GM12878 (cell line): ENCODE data around the gene PDZRN4. TPM values are rescaled to one million over a fixed set of nuclear protein-coding genes. Genes with fewer than 3 reads are reported as not detected.

Experiments used
- ATAC-seq: fragments of 200-7000 bp; cut with Tn5 transposase; 3 replicates; pipeline ENCODE4 v1.9.1; 2020; ENCODE audit warnings: mild to moderate bottlenecking, moderate library complexity
- BruUV-seq: library from RNA; stranded (reverse); fragments of 400-500 nt; replicated peaks from 2 replicates; lab custom pipeline; 2021; lab: Mats Ljungman, UMichigan
- CTCF ChIA-PET: fragments of 300-600 bp; sonication (Branson Sonifier 250); formaldehyde crosslinking; extraction: SDS; loops from one replicate; lab custom pipeline; 2021; ENCODE audit warnings: inconsistent platforms; lab: Yijun Ruan, JAX
- POLR2A ChIA-PET: fragments of 350-600 bp; formaldehyde crosslinking; extraction: SDS; loops from one replicate; lab custom pipeline; 2021; ENCODE audit warnings: inconsistent platforms; lab: Charles Lee
- RAD21 ChIA-PET: fragments of 300-600 bp; sonication (Branson Sonifier 250); formaldehyde crosslinking; loops from one replicate; lab custom pipeline; 2023; ENCODE audit warnings: antibody characterized with exemption; ENCODE audit not compliant: unreplicated experiment; lab: Charles Lee
- SMC1A ChIA-PET: fragments of 300-600 bp; sonication (Branson Sonifier 250); formaldehyde crosslinking; loops from one replicate; lab custom pipeline; 2023; ENCODE audit not compliant: unreplicated experiment, uncharacterized antibody; lab: Charles Lee
- DNase-seq: peaks from one replicate; pipeline ENCODE4 v3.0.0-alpha.2; 2011; ENCODE audit warnings: low read depth, low spot score
- FAIRE-seq: peaks from 3 replicates; lab custom pipeline; 2011; peaks lifted over from hg19 to GRCh38; lab: Jason Lieb, UNC
- H2AFZ ChIP-seq: 2 replicates; pipeline ENCODE4 v1.6.0; 2011; ENCODE audit warnings: low read depth, low read length, control low read depth; ENCODE audit not compliant: control insufficient read depth
- H3K27ac ChIP-seq: 2 replicates; pipeline ENCODE4 v1.5.1; 2011; ENCODE audit warnings: control low read depth; ENCODE audit not compliant: control insufficient read depth, insufficient read depth
- H3K27me3 ChIP-seq, 2 experiments: replicated peaks in 1 of 2; 2 replicates each; pipeline versions ENCODE4 v1.6.0 to v1.6.1; 2011; ENCODE audit warnings: low read length in 1 of 2; ENCODE audit not compliant: control insufficient read depth in 2 of 2, insufficient read depth in 2 of 2
- H3K36me3 ChIP-seq, 2 experiments: 2 replicates each; pipeline ENCODE4 v1.5.1; 2011; ENCODE audit warnings: low read length in 1 of 2; ENCODE audit not compliant: control insufficient read depth in 2 of 2, insufficient read depth in 2 of 2
- H3K4me1 ChIP-seq: 2 replicates; pipeline ENCODE4 v1.6.1; 2011; ENCODE audit warnings: mild to moderate bottlenecking, low read length, moderate library complexity, mixed read lengths; ENCODE audit not compliant: control insufficient read depth, insufficient read depth
- H3K4me2 ChIP-seq: 2 replicates; pipeline ENCODE4 v1.6.0; 2011; ENCODE audit warnings: control low read depth; ENCODE audit not compliant: control insufficient read depth, insufficient read depth
- H3K4me3 ChIP-seq: fragments of 200-600 bp; sonication (generic); 2 replicates; pipeline ENCODE4 v1.5.1; 2016
- H3K79me2 ChIP-seq: 2 replicates; pipeline ENCODE4 v1.6.0; 2011; ENCODE audit warnings: low read length; ENCODE audit not compliant: control insufficient read depth, insufficient read depth
- H3K9ac ChIP-seq: 2 replicates; pipeline ENCODE4 v1.8.0; 2011; ENCODE audit warnings: low read length, control low read depth, mixed read lengths; ENCODE audit not compliant: control insufficient read depth, insufficient read depth
- H3K9me3 ChIP-seq: replicated peaks from 3 replicates; pipeline ENCODE4 v1.5.1; 2011; ENCODE audit warnings: mild to moderate bottlenecking, low read length; ENCODE audit not compliant: control insufficient read depth, insufficient read depth
- H4K20me1 ChIP-seq: 2 replicates; pipeline ENCODE4 v1.6.0; 2011; ENCODE audit not compliant: control insufficient read depth, insufficient read depth
- BHLHE40 ChIP-seq, 2 experiments: fragments of 450-650 bp in 1 of 2; IDR thresholded peaks; 2 replicates each; pipeline ENCODE4 v1.6.1; 2011 to 2017; ENCODE audit warnings: low read depth in 2 of 2, borderline replicate concordance in 1 of 2, improper control_type of control experiment in 1 of 2, low read length in 1 of 2, mild to moderate bottlenecking in 1 of 2
- CBFB ChIP-seq: IDR thresholded peaks from 2 replicates; pipeline ENCODE4 v1.6.1; 2016; ENCODE audit warnings: antibody characterized with exemption, low read depth
- ESRRA ChIP-seq: IDR thresholded peaks from 2 replicates; pipeline ENCODE4 v1.6.1; 2012; ENCODE audit warnings: mild to moderate bottlenecking, low read length, improper control_type of control experiment
- ETV6 ChIP-seq, 2 experiments: fragments of 450-650 bp in 1 of 2; IDR thresholded peaks in 1 of 2; conservative IDR thresholded peaks in 1 of 2; 2 replicates each; pipeline ENCODE4 v1.6.1; 2014; ENCODE audit warnings: antibody characterized with exemption in 1 of 2, borderline replicate concordance in 1 of 2, low read depth in 1 of 2, mild to moderate bottlenecking in 1 of 2, moderate library complexity in 1 of 2
- FOXK2 ChIP-seq: fragments of 450-650 bp; IDR thresholded peaks from 2 replicates; pipeline ENCODE4 v1.6.1; 2017; ENCODE audit warnings: mild to moderate bottlenecking, moderate library complexity
- HDAC6 ChIP-seq: fragments of 200-600 bp; sonication (generic); IDR thresholded peaks from one replicate; pipeline ENCODE4 v1.8.0; 2017; ENCODE audit warnings: antibody characterized with exemption; ENCODE audit not compliant: unreplicated experiment
- MAX ChIP-seq: IDR thresholded peaks from 2 replicates; pipeline ENCODE4 v1.6.1; 2012; ENCODE audit warnings: low read depth, low read length, improper control_type of control experiment
- NR2C1 ChIP-seq: fragments of 450-650 bp; IDR thresholded peaks from 2 replicates; pipeline ENCODE4 v1.6.1; 2017; ENCODE audit warnings: antibody characterized with exemption, mild to moderate bottlenecking, moderate library complexity
- SMAD5 ChIP-seq: IDR thresholded peaks from 2 replicates; pipeline ENCODE4 v1.6.1; 2016; ENCODE audit warnings: antibody characterized with exemption, low read depth
- SP1 ChIP-seq: IDR thresholded peaks from one replicate; pipeline ENCODE4 v1.6.1; 2011; ENCODE audit warnings: low read depth, low read length
- SPI1 ChIP-seq: IDR thresholded peaks from 2 replicates; pipeline ENCODE4 v1.6.1; 2011; ENCODE audit warnings: low read depth, mild to moderate bottlenecking, low read length, moderate library complexity, borderline replicate concordance; ENCODE audit not compliant: insufficient read depth
- SRF ChIP-seq, 2 experiments: IDR thresholded peaks; 2 replicates each; pipeline ENCODE4 v1.6.1; 2011; ENCODE audit warnings: low read depth in 2 of 2, low read length in 2 of 2, mild to moderate bottlenecking in 1 of 2, moderate library complexity in 1 of 2
- TCF12 ChIP-seq: IDR thresholded peaks from 2 replicates; pipeline ENCODE4 v1.6.1; 2011; ENCODE audit warnings: low read depth, mild to moderate bottlenecking, low read length
- WGBS: methylation state at CpG from one replicate; pipeline ENCODE4 v1.1.6; 2016; ENCODE audit warnings: low lambda C conversion rate; ENCODE audit not compliant: insufficient replicate concordance, insufficient coverage; ENCODE audit errors: missing lambda C conversion rate; 5-methylcytosine and 5-hydroxymethylcytosine counted together
- in situ Hi-C: fragments of 300-500 bp; cut with MboI; formaldehyde crosslinking; loops from 9 replicates; pipeline ENCODE4 v1.14.3; 2018; ENCODE audit warnings: mixed read lengths
- intact Hi-C: fragments of 100-400 bp; cut with micrococcal nuclease; formaldehyde crosslinking; loops from one replicate; pipeline ENCODE4 v1.14.2; 2022; ENCODE audit not compliant: unreplicated experiment
- polyA plus RNA-seq, 11 experiments: library from polyadenylated mRNA; depleted of rRNA in 4 of 11; unstranded in 6 of 11; stranded (reverse) in 5 of 11; fragments of >200 nt; fragmentation: Nextera tagmentation in 4 of 11; fragmentation: Illumina TruSeq in 1 of 11; extraction: Ambion mirVana in 4 of 11; extraction: Trizol in 1 of 11; gene quantifications; 1 replicate in 1 of 11; 2 replicates in 10 of 11; pipeline versions ENCODE4 v1.2.1 to v1.2.3, GENCODE V29; 2011 to 2016; ENCODE audit warnings: inconsistent platforms in 2 of 11, missing spikeins in 2 of 11, low read depth in 1 of 11
- total RNA-seq, 4 experiments: library from RNA; depleted of rRNA in 3 of 4; stranded (reverse); fragments of >200 nt in 3 of 4; fragmentation: Illumina TruSeq in 1 of 4; extraction: Trizol in 1 of 4; gene quantifications; 2 replicates each; pipeline versions ENCODE4 v1.2.1 to v1.2.3, GENCODE V29; 2013 to 2021
- TF ChIP-seq, protein P1 (sequence below): fragments of 450-650 bp; IDR thresholded peaks from 2 replicates; pipeline ENCODE4 v1.6.1; 2017; ENCODE audit warnings: mild to moderate bottlenecking

The PDZRN4 gene
- total and polyA plus RNA-seq, 10 of the 15 experiments (the other 5 are each of a cell fraction or from before 2014, with no cell fraction given) = 0.03 TPM; not detected in 9

DNA sequence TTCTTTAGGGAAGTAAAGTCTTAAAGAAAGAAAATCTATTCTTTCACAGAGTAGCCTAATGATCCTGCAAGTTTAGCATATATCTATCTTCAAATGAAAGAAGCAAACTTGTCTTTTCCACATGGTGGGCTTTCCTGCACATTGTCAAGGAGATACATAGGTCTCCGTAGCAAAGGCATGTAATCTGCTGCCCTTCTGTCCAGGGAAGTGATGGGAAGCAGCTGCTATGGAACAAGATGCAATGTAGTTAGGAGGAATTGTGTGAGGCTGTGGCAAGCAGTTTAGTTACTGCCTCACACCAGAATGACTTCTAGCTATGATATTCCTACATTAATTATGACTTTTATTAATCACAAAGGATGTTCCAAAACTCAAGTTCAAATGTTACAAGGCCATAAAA is 174.4 kb downstream of the PDZRN4 start:
- CTCF ChIA-PET = interaction anchor here (1.8 kb wide), 1 partner anchor 43 kb away, joined by 5 read pairs; no protein-coding TSS in a partner anchor
- H4K20me1 ChIP-seq = no peaks in the 10 kb centered on the region
- no peaks in the 10 kb centered on the region for H3K79me2 ChIP-seq
- no peaks in the 10 kb centered on the region for H3K9me3 ChIP-seq
- TF ChIP-seq ETV6 (conservative IDR thresholded peaks at IDR 0.05 in 1 of 2, IDR thresholded peaks at IDR 0.05 in 1 of 2; ENCODE audit: borderline replicate concordance in 1 of 2, low read depth in 1 of 2) (no peak), TCF12 (no peak), SRF (IDR thresholded peaks at IDR 0.05; ENCODE audit: low read depth in 2 of 2, low read length in 2 of 2) (no peak), FOXK2 (no peak), BHLHE40 (IDR thresholded peaks at IDR 0.05; ENCODE audit: borderline replicate concordance in 1 of 2, low read depth in 2 of 2, low read length in 1 of 2) (no peak), NR2C1 (no peak), SPI1 (no peak), SP1 (no peak), SMAD5 (no peak), MAX (no peak), HDAC6 (no peak), CBFB (no peak), ESRRA (no peak)
- TF ChIP-seq, protein P1, sequence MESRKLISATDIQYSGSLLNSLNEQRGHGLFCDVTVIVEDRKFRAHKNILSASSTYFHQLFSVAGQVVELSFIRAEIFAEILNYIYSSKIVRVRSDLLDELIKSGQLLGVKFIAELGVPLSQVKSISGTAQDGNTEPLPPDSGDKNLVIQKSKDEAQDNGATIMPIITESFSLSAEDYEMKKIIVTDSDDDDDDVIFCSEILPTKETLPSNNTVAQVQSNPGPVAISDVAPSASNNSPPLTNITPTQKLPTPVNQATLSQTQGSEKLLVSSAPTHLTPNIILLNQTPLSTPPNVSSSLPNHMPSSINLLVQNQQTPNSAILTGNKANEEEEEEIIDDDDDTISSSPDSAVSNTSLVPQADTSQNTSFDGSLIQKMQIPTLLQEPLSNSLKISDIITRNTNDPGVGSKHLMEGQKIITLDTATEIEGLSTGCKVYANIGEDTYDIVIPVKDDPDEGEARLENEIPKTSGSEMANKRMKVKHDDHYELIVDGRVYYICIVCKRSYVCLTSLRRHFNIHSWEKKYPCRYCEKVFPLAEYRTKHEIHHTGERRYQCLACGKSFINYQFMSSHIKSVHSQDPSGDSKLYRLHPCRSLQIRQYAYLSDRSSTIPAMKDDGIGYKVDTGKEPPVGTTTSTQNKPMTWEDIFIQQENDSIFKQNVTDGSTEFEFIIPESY = no peak
- in situ Hi-C loops (no loop called here), intact Hi-C loops (no loop called here)
- RAD21 ChIA-PET = no interaction called here
- POLR2A ChIA-PET = no interaction called here
- no peaks in the 10 kb centered on the region for H3K27me3 ChIP-seq
- no TSS peak for BruUV-seq
- no peak overlapping the region for H3K27ac ChIP-seq
- FAIRE-seq (no peak), DNase-seq (no peak), ATAC-seq (no peak)
- H3K36me3 ChIP-seq = no peaks in the 10 kb centered on the region
- SMC1A ChIA-PET = interaction anchor here (1.2 kb wide), 1 partner anchor 86 kb away, joined by 3 read pairs; no protein-coding TSS in a partner anchor
- H3K4me3 ChIP-seq = no peak overlapping the region
- H2AFZ ChIP-seq = no peak overlapping the region
- no peak overlapping the region for H3K4me2 ChIP-seq
- H3K9ac ChIP-seq = no peak overlapping the region
- 0% methylated on average over 1 of the region's 1 CpG for WGBS
- no peaks in the 10 kb centered on the region for H3K4me1 ChIP-seq
